NT2/D1 (cell line): ENCODE results near the gene LEF1.

Experiments
- SUZ12 ChIP-seq: IDR thresholded peaks from 2 replicates; pipeline ENCODE4 v1.6.1; 2011; ENCODE audit not compliant: insufficient read length, insufficient read depth; ENCODE audit errors: extremely low read depth
- ZNF274 ChIP-seq: IDR thresholded peaks from 2 replicates; pipeline ENCODE4 v1.6.1; 2011; ENCODE audit warnings: mild to moderate bottlenecking, low read depth, low read length

DNA sequence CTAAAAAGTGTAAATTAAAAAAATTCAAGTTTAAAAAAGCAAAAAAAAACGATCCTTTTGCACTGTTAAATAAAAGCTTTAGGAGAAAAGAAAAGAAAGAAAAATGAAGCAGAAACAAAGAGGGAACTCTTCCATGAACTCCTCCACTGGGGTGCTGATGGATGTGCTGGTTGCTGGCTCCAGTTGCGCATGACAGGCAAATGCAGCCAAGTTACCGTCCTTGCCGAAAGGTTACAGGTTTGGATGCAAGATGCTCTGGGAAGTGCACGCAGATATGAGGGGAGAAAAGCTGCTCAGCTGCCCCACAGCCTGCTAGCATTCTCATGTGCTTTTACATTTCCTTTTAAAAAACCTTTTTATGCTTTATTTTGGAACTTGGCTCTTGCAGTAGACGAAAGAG is 120.6 kb downstream of the LEF1 start:
- TF ChIP-seq ZNF274 (no peak), SUZ12 (no peak)
